Activated naive CD8-positive, alpha-beta T cell treated with anti-CD3 and anti-CD28 coated beads, Interleukin-2, amount 50 U/mL, for 24 hours (primary cell): Measurements from ENCODE around the gene PACRG.
"Not testable (repeated sequence)": the region's sequence is repeated elsewhere in the genome, so short reads cannot be mapped to it uniquely, and the experiment has no call there.

Experiments
- ATAC-seq: fragments of 150-1000 bp; cut with Tn5 transposase; one replicate; pipeline ENCODE4 v1.10.0; 2021
- DNase-seq: peaks from one replicate; pipeline ENCODE4 v3.0.0; 2021
- H3K27ac Mint-ChIP-seq: one replicate; pipeline ENCODE4 v1.8.0; 2021; ENCODE audit warnings: mild to moderate bottlenecking, mixed read lengths
- H3K27me3 Mint-ChIP-seq: one replicate; pipeline ENCODE4 v1.8.0; 2021; ENCODE audit warnings: mixed read lengths
- H3K36me3 Mint-ChIP-seq: one replicate; pipeline ENCODE4 v1.8.0; 2021; ENCODE audit warnings: low read depth, mixed read lengths
- H3K4me1 Mint-ChIP-seq: one replicate; pipeline ENCODE4 v1.8.0; 2021; ENCODE audit warnings: mixed read lengths
- H3K4me3 Mint-ChIP-seq: one replicate; pipeline ENCODE4 v1.8.0; 2021; ENCODE audit warnings: mild to moderate bottlenecking, moderate library complexity, mixed read lengths
- H3K9me3 Mint-ChIP-seq: one replicate; pipeline ENCODE4 v1.8.0; 2021; ENCODE audit warnings: mixed read lengths

The PACRG gene

GRCh38 chr6:163314791-163315470 lies 587.2 kb downstream of the PACRG start:
- no peaks in the 10 kb centered on the region for H3K9me3 Mint-ChIP-seq
- no peaks in the 10 kb centered on the region for H3K4me1 Mint-ChIP-seq
- H3K27me3 Mint-ChIP-seq, result peaks cover 10% of the 10 kb centered on the region
- DNase-seq (no peak), ATAC-seq (no peak)
- no peak overlapping the region for H3K27ac Mint-ChIP-seq
- no peaks in the 10 kb centered on the region for H3K36me3 Mint-ChIP-seq
- no peak overlapping the region for H3K4me3 Mint-ChIP-seq

DNA sequence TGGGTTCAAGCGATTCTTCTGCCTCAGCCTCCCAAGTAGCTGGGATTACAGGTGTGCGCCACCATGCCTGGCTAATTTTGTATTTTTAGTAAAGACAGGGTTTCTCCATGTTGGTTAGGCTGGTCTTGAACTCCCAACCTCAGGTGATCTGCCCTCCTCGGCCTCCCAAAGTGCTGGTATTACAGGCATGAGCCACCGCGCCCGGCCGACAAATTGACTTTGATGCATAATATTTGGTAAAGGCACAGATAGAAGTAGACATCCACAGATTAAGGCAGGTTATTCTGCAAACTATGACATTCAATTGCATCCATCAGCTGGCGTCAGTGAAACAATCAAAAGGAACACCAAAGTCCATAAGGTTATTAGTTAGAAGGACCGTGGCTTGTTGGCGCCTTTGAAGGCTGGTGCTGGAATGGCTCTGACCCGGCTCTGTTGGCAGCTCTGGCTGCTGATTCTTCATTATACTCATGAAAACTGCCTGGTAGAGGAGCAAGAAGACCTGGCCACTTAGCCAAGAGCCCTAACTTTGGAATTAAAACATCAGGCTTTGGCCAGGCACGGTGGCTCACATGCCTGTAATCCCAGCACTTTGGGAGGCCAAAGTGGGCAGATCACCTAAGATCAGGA lies 589.2 kb downstream of the PACRG start:
- not testable (repeated sequence) for H3K27me3 Mint-ChIP-seq, H3K9me3 Mint-ChIP-seq, H3K27ac Mint-ChIP-seq, H3K4me3 Mint-ChIP-seq, DNase-seq, H3K4me1 Mint-ChIP-seq, ATAC-seq, H3K36me3 Mint-ChIP-seq

DNA sequence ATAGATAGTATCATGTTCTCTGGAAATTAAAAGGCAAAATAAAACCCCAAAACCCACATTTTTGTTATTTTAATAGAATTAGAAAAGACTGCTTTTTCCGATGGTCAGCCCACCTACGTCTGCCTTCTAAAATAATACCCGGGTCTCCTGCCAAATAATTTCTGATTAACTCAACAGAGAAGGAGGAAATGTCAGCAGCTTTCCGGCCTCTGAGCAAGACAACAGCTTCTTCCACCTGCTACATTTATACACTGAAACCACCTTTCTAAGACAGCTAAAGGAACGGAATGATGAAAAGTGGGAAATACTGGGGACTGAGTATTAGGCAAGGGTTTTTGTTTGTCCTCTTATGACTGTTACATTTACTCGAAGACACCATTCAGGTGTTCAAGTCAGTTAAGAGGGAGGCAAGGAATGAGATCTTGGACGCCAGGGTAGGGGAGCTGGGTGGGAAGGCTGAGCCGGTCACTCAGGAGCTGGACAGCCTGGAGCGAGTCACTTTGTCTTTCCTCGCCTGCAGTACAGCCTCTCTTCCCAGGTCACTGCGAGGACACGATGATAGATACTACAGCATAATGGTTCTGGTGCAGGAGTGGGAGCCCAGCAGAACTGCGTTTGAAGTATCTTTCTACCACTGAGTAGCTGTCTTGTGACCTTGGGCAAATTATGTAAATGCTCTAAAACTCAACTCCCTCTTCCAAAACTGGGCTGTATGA lies 590.5 kb downstream of the PACRG start:
- Mint-ChIP-seq H3K4me3 (no peak overlapping the region), H3K27ac (no peak overlapping the region), H3K4me1 (no peaks in the 10 kb centered on the region), H3K36me3 (no peaks in the 10 kb centered on the region), H3K9me3 (no peaks in the 10 kb centered on the region), H3K27me3 (peaks cover 5% of the 10 kb centered on the region)
- ATAC-seq (no peak), DNase-seq (no peak)

DNA sequence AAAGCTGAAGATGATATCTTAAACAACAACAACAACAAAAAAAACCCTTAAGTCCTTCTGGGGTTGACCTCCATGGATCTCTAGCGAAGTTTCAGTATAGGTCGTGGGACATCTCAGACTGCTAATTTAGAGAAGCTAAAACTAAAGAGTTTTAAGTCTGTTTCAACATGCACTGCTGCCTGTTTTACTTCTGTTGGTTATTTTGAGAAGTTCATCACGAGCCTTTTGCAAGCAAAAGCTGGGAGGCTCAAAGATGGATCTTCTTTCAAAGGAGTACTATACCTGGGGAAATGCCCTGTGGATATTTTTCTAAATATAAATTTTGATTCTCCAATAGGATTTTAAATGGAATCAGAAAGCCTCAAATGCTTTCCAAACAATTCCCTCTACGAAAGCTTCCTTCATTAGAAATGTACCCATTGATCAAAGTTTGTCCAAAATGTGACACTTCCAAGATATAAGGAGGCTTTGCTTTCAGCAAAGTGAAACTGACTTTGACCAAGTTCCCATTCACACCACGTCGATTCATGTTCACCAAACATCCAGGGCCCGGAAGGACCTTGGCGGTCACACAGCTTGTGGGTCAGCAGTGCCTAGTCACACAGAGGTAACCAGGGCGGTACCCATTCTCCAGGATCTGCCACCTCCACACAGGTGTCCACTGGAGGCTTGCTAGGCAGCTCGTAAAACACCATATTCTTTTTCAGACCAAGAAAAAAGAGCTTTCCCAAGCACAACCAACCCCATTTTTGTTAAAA lies 592.0 kb downstream of the PACRG start:
- no peak overlapping the region for H3K4me3 Mint-ChIP-seq
- H3K27ac Mint-ChIP-seq, result no peak overlapping the region
- ATAC-seq, result no peak
- no peaks in the 10 kb centered on the region for H3K4me1 Mint-ChIP-seq
- DNase-seq, result no peak
- H3K27me3 Mint-ChIP-seq, result peaks cover 2% of the 10 kb centered on the region
- H3K36me3 Mint-ChIP-seq, result no peaks in the 10 kb centered on the region
- H3K9me3 Mint-ChIP-seq, result no peaks in the 10 kb centered on the region

DNA sequence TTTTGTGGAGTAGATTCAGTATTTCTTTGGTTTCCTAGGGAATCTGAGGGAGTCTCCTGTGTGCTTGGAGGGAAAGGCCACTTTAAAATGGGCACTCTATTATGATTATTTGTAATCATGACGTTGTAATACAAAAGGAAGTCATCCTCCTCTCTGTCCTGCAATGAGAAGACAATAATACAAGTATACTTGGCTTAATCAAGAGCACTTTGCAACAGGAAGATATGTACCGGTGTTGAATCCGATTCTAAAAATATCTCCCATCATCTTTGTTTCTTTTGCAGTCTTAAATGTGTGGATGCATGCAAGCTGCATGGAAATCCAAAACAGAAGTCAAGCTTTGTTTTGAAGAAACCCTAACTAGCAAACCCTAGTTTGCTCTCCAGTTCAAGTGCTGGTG lies 592.6 kb downstream of the PACRG start:
- DNase-seq (no peak), ATAC-seq (no peak)
- H3K27me3 Mint-ChIP-seq, result peaks cover 5% of the 10 kb centered on the region
- no peaks in the 10 kb centered on the region for H3K4me1 Mint-ChIP-seq
- H3K36me3 Mint-ChIP-seq, result no peaks in the 10 kb centered on the region
- no peak overlapping the region for H3K4me3 Mint-ChIP-seq
- H3K27ac Mint-ChIP-seq, result no peak overlapping the region
- no peaks in the 10 kb centered on the region for H3K9me3 Mint-ChIP-seq

DNA sequence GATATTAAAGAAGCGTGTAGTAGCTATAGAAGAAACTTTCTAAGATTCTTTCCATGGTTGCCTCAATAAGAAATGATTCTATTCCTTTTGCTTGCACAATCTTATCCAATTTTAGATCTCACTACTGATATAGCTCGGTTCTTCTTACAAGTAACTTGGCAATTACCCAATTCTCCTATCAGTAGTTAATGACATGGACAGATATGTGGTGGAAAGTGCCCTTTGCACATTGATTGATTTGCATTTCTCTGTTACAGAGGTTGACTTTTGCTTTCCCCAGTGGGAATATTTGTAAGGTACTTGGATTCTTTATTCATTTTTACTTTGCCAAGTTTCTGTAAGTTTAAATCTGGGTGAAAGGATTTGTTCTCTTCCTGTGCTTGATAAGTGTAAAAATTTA lies 593.0 kb downstream of the PACRG start:
- Mint-ChIP-seq H3K36me3 (no peaks in the 10 kb centered on the region), H3K4me1 (no peaks in the 10 kb centered on the region), H3K27me3 (peaks cover 5% of the 10 kb centered on the region), H3K27ac (no peak overlapping the region), H3K4me3 (no peak overlapping the region), H3K9me3 (no peaks in the 10 kb centered on the region)
- no peak for DNase-seq
- ATAC-seq, result no peak

- Mint-ChIP-seq H3K9me3 (no peaks in the 10 kb centered on the region), H3K27ac (no peak overlapping the region), H3K4me3 (no peak overlapping the region), H3K27me3 (peaks cover 5% of the 10 kb centered on the region), H3K36me3 (no peaks in the 10 kb centered on the region), H3K4me1 (no peaks in the 10 kb centered on the region)
- ATAC-seq (no peak), DNase-seq (no peak)
These were observed 593.9 kb downstream of the PACRG start for GRCh38 chr6:163321717-163322116.

DNA sequence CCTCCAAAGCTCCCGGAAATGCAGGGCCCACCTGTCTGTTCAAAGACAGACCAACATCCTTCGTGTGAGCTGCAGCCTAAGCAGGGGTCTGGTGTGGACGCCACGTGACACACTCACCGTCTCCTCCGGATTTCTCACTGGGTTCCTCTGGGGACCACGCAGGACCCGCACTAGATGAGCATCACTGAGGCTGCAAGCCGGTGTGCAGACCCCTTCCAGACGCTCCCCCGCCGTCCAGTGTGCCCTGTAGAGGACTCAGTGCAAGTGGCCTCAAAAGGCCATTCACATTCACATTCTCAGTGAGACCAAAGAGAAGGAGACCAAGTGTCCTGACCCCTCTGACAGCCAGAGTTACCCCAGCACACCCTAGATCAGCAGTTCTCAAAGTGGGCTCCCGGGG lies 595.5 kb downstream of the PACRG start:
- Mint-ChIP-seq H3K4me1 (no peaks in the 10 kb centered on the region), H3K4me3 (no peak overlapping the region), H3K9me3 (no peaks in the 10 kb centered on the region), H3K27ac (no peak overlapping the region), H3K27me3 (peaks cover 5% of the 10 kb centered on the region), H3K36me3 (no peaks in the 10 kb centered on the region)
- ATAC-seq, result no peak
- no peak for DNase-seq

DNA sequence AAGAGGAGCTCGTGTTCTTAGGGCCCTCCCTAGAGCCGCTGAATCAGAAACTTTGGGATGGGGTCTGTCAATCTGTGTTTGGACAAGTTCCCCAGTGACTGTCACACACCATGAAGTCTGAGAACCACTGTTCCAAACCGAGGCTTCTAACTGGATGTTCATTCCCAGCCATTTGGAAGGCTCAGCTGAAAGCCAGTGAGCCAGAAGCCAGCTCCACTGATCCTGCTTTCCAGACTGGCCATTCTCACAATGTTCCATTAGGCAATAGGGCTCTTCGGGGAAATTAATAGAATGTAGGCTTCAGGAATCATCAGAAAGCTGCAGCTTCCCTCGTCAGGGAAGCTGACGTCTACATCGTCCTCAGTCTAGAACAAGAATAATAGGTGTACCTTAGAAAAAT lies 595.9 kb downstream of the PACRG start:
- H3K27ac Mint-ChIP-seq, result no peak overlapping the region
- ATAC-seq, result no peak
- peaks cover 5% of the 10 kb centered on the region for H3K27me3 Mint-ChIP-seq
- no peaks in the 10 kb centered on the region for H3K36me3 Mint-ChIP-seq
- H3K4me1 Mint-ChIP-seq, result no peaks in the 10 kb centered on the region
- no peaks in the 10 kb centered on the region for H3K9me3 Mint-ChIP-seq
- DNase-seq, result no peak
- H3K4me3 Mint-ChIP-seq, result no peak overlapping the region

- no peaks in the 10 kb centered on the region for H3K9me3 Mint-ChIP-seq
- H3K36me3 Mint-ChIP-seq, result no peaks in the 10 kb centered on the region
These were observed 596.5 kb downstream of the PACRG start for GRCh38 chr6:163324326-163324687.

GRCh38 chr6:163324688-163325389 lies 597.1 kb downstream of the PACRG start:
- ATAC-seq, result no peak

More at GRCh38 chr6:163324326-163324687, 596.5 kb downstream of the PACRG start:
- H3K27ac Mint-ChIP-seq, result no peak overlapping the region
- H3K27me3 Mint-ChIP-seq, result peaks cover 5% of the 10 kb centered on the region
- ATAC-seq (no peak), DNase-seq (no peak)
- no peaks in the 10 kb centered on the region for H3K4me1 Mint-ChIP-seq
- H3K4me3 Mint-ChIP-seq, result no peak overlapping the region

DNA sequence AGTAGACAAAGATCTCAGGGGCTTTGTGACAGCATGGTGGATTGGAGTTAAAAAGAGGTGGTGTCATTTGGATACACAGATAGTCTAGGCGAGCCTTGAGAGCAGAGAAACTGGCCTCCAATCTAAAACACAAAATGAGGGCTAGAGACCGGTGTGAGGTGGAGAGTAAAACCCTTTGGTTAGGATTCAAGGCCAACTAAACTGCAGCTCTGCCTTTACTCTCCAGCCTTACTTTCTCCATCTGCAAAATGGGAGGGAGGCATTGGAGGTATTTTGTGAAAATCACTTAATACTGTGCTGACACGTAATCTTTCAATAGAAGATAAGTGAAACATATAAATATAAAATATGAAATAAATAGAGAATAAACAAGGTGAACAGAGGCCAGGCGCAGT lies 597.6 kb downstream of the PACRG start:
- peaks cover 5% of the 10 kb centered on the region for H3K27me3 Mint-ChIP-seq
- DNase-seq, result no peak
- H3K4me1 Mint-ChIP-seq, result no peaks in the 10 kb centered on the region
- no peak overlapping the region for H3K4me3 Mint-ChIP-seq
- no peaks in the 10 kb centered on the region for H3K9me3 Mint-ChIP-seq
- no peak for ATAC-seq
- no peak overlapping the region for H3K27ac Mint-ChIP-seq
- H3K36me3 Mint-ChIP-seq, result no peaks in the 10 kb centered on the region

More at GRCh38 chr6:163324688-163325389, 597.1 kb downstream of the PACRG start:
- H3K36me3 Mint-ChIP-seq, result no peaks in the 10 kb centered on the region
- H3K9me3 Mint-ChIP-seq, result no peaks in the 10 kb centered on the region
- no peak overlapping the region for H3K27ac Mint-ChIP-seq
- H3K27me3 Mint-ChIP-seq, result peaks cover 5% of the 10 kb centered on the region
- DNase-seq, result no peak
- H3K4me3 Mint-ChIP-seq, result no peak overlapping the region
- no peaks in the 10 kb centered on the region for H3K4me1 Mint-ChIP-seq

- no peaks in the 10 kb centered on the region for H3K4me1 Mint-ChIP-seq
These were observed 599.5 kb downstream of the PACRG start for GRCh38 chr6:163327165-163327880.

GRCh38 chr6:163327921-163328320 lies 600.1 kb downstream of the PACRG start:
- no peak overlapping the region for H3K4me3 Mint-ChIP-seq
- ATAC-seq (no peak), DNase-seq (no peak)
- H3K27ac Mint-ChIP-seq, result no peak overlapping the region
- no peaks in the 10 kb centered on the region for H3K9me3 Mint-ChIP-seq
- H3K27me3 Mint-ChIP-seq, result peaks cover 2% of the 10 kb centered on the region
- H3K4me1 Mint-ChIP-seq, result no peaks in the 10 kb centered on the region
- H3K36me3 Mint-ChIP-seq, result no peaks in the 10 kb centered on the region

More at GRCh38 chr6:163327165-163327880, 599.5 kb downstream of the PACRG start:
- Mint-ChIP-seq H3K9me3 (no peaks in the 10 kb centered on the region), H3K27ac (no peak overlapping the region), H3K27me3 (peaks cover 3% of the 10 kb centered on the region), H3K4me3 (no peak overlapping the region), H3K36me3 (no peaks in the 10 kb centered on the region)
- no peak for DNase-seq
- no peak for ATAC-seq
